CD14-positive monocyte (primary cell): Measurements from ENCODE around the gene COX7A1. TPM values are rescaled to one million over a fixed set of nuclear protein-coding genes. Genes with fewer than 3 reads are reported as not detected.

Source experiments
- DNase-seq, 3 donors: peaks; one replicate each; pipeline ENCODE4 v3.0.0-alpha.2; 2011 to 2022
- H2AFZ ChIP-seq: 2 replicates; pipeline ENCODE4 v1.6.0; 2012; ENCODE audit warnings: mild to moderate bottlenecking, low read depth, low read length, inconsistent platforms; ENCODE audit not compliant: insufficient read depth, poor library complexity, severe bottlenecking
- H3K27ac ChIP-seq, 2 donors: 1 replicate in 1 of 2; 2 replicates in 1 of 2; pipeline ENCODE4 v1.5.1; 2012 to 2013; ENCODE audit warnings: low read length in 2 of 2, control low read depth in 1 of 2, inconsistent platforms in 1 of 2, low read depth in 1 of 2, mild to moderate bottlenecking in 1 of 2
- H3K27me3 ChIP-seq, 2 donors: one replicate each; pipeline versions ENCODE4 v1.6.0 to v1.6.1; 2011 to 2013; ENCODE audit warnings: low read length in 2 of 2; ENCODE audit not compliant: control insufficient read depth in 2 of 2, insufficient read depth in 2 of 2
- H3K36me3 ChIP-seq, 2 donors: replicated peaks in 1 of 2; 1 replicate in 1 of 2; 2 replicates in 1 of 2; pipeline versions ENCODE4 v1.5.1 to v1.6.1; 2012 to 2013; ENCODE audit warnings: low read length in 2 of 2, control low read depth in 1 of 2, inconsistent platforms in 1 of 2, mild to moderate bottlenecking in 1 of 2; ENCODE audit not compliant: insufficient read depth in 2 of 2, control insufficient read depth in 1 of 2
- H3K4me1 ChIP-seq, 2 donors: 1 replicate in 1 of 2; 2 replicates in 1 of 2; pipeline versions ENCODE4 v1.5.1 to v1.6.1; 2012 to 2013; ENCODE audit warnings: low read length in 2 of 2, control low read depth in 1 of 2, inconsistent platforms in 1 of 2, mild to moderate bottlenecking in 1 of 2, moderate library complexity in 1 of 2; ENCODE audit not compliant: insufficient read depth in 2 of 2, control insufficient read depth in 1 of 2
- H3K4me2 ChIP-seq: replicated peaks from 2 replicates; pipeline ENCODE3; 2012; ENCODE audit warnings: low read length, moderate library complexity, mild to moderate bottlenecking; ENCODE audit not compliant: poor library complexity, severe bottlenecking; ENCODE audit errors: extremely low read depth
- H3K4me3 ChIP-seq, 3 experiments: fragments of 200-600 bp in 1 of 3; sonication (generic) in 1 of 3; replicated peaks in 1 of 3; 1 replicate in 2 of 3; 2 replicates in 1 of 3; pipeline ENCODE4 v1.5.1; 2011 to 2013; ENCODE audit warnings: low read length in 3 of 3, mild to moderate bottlenecking in 3 of 3, control low read depth in 2 of 3, low read depth in 2 of 3, inconsistent platforms in 1 of 3, moderate library complexity in 1 of 3
- H3K79me2 ChIP-seq: 2 replicates; pipeline ENCODE4 v1.6.0; 2012; ENCODE audit warnings: mild to moderate bottlenecking, control low read depth, inconsistent platforms, low read length, moderate library complexity; ENCODE audit not compliant: insufficient read depth
- H3K9ac ChIP-seq: 2 replicates; pipeline ENCODE4 v1.6.0; 2017; ENCODE audit warnings: low read length, mild to moderate bottlenecking; ENCODE audit not compliant: insufficient read depth, poor library complexity, severe bottlenecking
- H3K9me3 ChIP-seq, 2 donors: replicated peaks in 1 of 2; 1 replicate in 1 of 2; 2 replicates in 1 of 2; pipeline versions ENCODE4 v1.5.1 to v1.6.1; 2012 to 2013; ENCODE audit warnings: low read length in 2 of 2, control low read depth in 1 of 2; ENCODE audit not compliant: control insufficient read depth in 1 of 2, insufficient read depth in 1 of 2
- H4K20me1 ChIP-seq: 2 replicates; pipeline ENCODE4 v1.6.0; 2012; ENCODE audit warnings: mild to moderate bottlenecking, low read length, control low read depth, moderate library complexity; ENCODE audit not compliant: insufficient read depth
- H3K27ac Mint-ChIP-seq, 7 donors: one replicate each; pipeline ENCODE4 v1.8.0; 2020; ENCODE audit warnings: mild to moderate bottlenecking in 7 of 7, mixed read lengths in 7 of 7, moderate library complexity in 6 of 7, inconsistent platforms in 2 of 7
- H3K27me3 Mint-ChIP-seq, 3 donors: one replicate each; pipeline ENCODE4 v1.8.0; 2021 to 2022; ENCODE audit warnings: low read depth in 3 of 3, mild to moderate bottlenecking in 3 of 3, mixed read lengths in 3 of 3, moderate library complexity in 3 of 3, inconsistent platforms in 1 of 3
- H3K36me3 Mint-ChIP-seq, 2 donors: one replicate each; pipeline ENCODE4 v1.8.0; 2020; ENCODE audit warnings: mixed read lengths in 2 of 2, inconsistent platforms in 1 of 2, mild to moderate bottlenecking in 1 of 2
- H3K4me1 Mint-ChIP-seq: one replicate; pipeline ENCODE4 v1.8.0; 2020; ENCODE audit warnings: mild to moderate bottlenecking, mixed read lengths
- H3K4me3 Mint-ChIP-seq, 2 donors: one replicate each; pipeline ENCODE4 v1.8.0; 2020; ENCODE audit warnings: mild to moderate bottlenecking in 2 of 2, mixed read lengths in 2 of 2, moderate library complexity in 1 of 2
- H3K9me3 Mint-ChIP-seq, 7 donors: one replicate each; pipeline ENCODE4 v1.8.0; 2020 to 2022; ENCODE audit warnings: mixed read lengths in 7 of 7, mild to moderate bottlenecking in 6 of 7, moderate library complexity in 6 of 7, inconsistent platforms in 2 of 7
- CTCF ChIP-seq: fragments of 200-600 bp; IDR thresholded peaks from one replicate; pipeline ENCODE4 v1.8.0; 2022; ENCODE audit warnings: antibody characterized with exemption, mild to moderate bottlenecking
- WGBS: methylation state at CpG from one replicate; pipeline ENCODE4 v1.1.5; 2013; ENCODE audit warnings: missing lambda C conversion rate; ENCODE audit not compliant: insufficient coverage; 5-methylcytosine and 5-hydroxymethylcytosine counted together
- intact Hi-C, 2 donors: fragments of 100-400 bp; cut with micrococcal nuclease; formaldehyde crosslinking; loops; one replicate each; pipeline versions ENCODE4 v1.15.0 to v1.15.1; 2023
- polyA plus RNA-seq, 3 donors: library from polyadenylated mRNA; depleted of rRNA in 1 of 3; unstranded in 2 of 3; stranded (reverse) in 1 of 3; fragments of 300-500 nt in 2 of 3; fragments of >200 nt in 1 of 3; fragmentation: Illumina TruSeq in 2 of 3; gene quantifications; 1 replicate in 2 of 3; 2 replicates in 1 of 3; pipeline ENCODE4 v1.2.3, GENCODE V29; 2012 to 2021

Gene COX7A1
- polyA plus RNA-seq, 3 donors, result not detected

- H3K79me2 ChIP-seq, result peaks cover 40% of the 10 kb centered on the region
- H3K9me3 ChIP-seq, result no peaks in the 10 kb centered on the region
- Mint-ChIP-seq H3K27me3 (peaks cover 0 to 8% (median 4%) of the 10 kb centered on the region in 3 donors), H3K9me3 (peaks cover 0 to 4% (median 0%) of the 10 kb centered on the region in 7 donors), H3K4me3 (no peak overlapping the region), H3K4me1 (peaks cover 18% of the 10 kb centered on the region), H3K27ac (no peak overlapping the region), H3K36me3 (peaks cover 72 to 76% of the 10 kb centered on the region in 2 donors)
- no peak overlapping the region for H3K9ac ChIP-seq
- intact Hi-C loops, result loop anchor here in 1 of 2 donors (10.0 kb wide), 1 partner anchor 400 kb away; the partner anchor contains the start of genes IGFLR1, LIN37, PSENEN and U2AF1L4
- DNase-seq, result no peak
- no peak overlapping the region for H2AFZ ChIP-seq
- H3K4me1 ChIP-seq, result peaks cover 10 to 14% of the 10 kb centered on the region in 2 donors
- no CpG with 5 or more reads among the region's 6 CpGs for WGBS
- no peak overlapping the region for H3K27ac ChIP-seq
- peaks cover 63 to 76% of the 10 kb centered on the region in 2 donors for H3K36me3 ChIP-seq
- H3K27me3 ChIP-seq, result no peaks in the 10 kb centered on the region
- H4K20me1 ChIP-seq, result peaks cover 80% of the 10 kb centered on the region
- no peak overlapping the region for H3K4me2 ChIP-seq
- TF ChIP-seq CTCF, result no peak
- H3K4me3 ChIP-seq, result no peak overlapping the region
Observed at GRCh38 chr19:36144624-36145023, 7.6 kb downstream of the COX7A1 start.

GRCh38 chr19:36142496-36142895 is 9.8 kb downstream of the COX7A1 start:
- Mint-ChIP-seq H3K4me1 (peaks cover 14% of the 10 kb centered on the region), H3K9me3 (peaks cover 0 to 4% (median 0%) of the 10 kb centered on the region in 7 donors), H3K4me3 (no peak overlapping the region), H3K27me3 (peaks cover 0 to 4% (median 3%) of the 10 kb centered on the region in 3 donors), H3K27ac (peak overlapping the region in 4 of 7 donors; percentile 42 to 98 (median 78)), H3K36me3 (peaks cover 53 to 55% of the 10 kb centered on the region in 2 donors)
- peaks cover 59% of the 10 kb centered on the region for H4K20me1 ChIP-seq
- H2AFZ ChIP-seq, result no peak overlapping the region
- H3K4me3 ChIP-seq, result no peak overlapping the region
- peaks cover 43 to 55% of the 10 kb centered on the region in 2 donors for H3K36me3 ChIP-seq
- 93% methylated on average over 9 of the region's 9 CpGs for WGBS
- H3K27me3 ChIP-seq, result no peaks in the 10 kb centered on the region
- H3K79me2 ChIP-seq, result peaks cover 40% of the 10 kb centered on the region
- no peak for TF ChIP-seq CTCF
- no peak overlapping the region for H3K27ac ChIP-seq
- H3K9ac ChIP-seq, result no peak overlapping the region
- no peak for DNase-seq
- intact Hi-C loops, result loop anchor here in 1 of 2 donors (10.0 kb wide), 1 partner anchor 398 kb away; the partner anchor contains the start of genes IGFLR1, LIN37, PSENEN and U2AF1L4
- no peak overlapping the region for H3K4me2 ChIP-seq
- peaks cover 21 to 30% of the 10 kb centered on the region in 2 donors for H3K4me1 ChIP-seq
- H3K9me3 ChIP-seq, result no peaks in the 10 kb centered on the region
